ENCODE measurements around the gene ANKRD11. TPM values are rescaled to one million over a fixed set of nuclear protein-coding genes. Genes with fewer than 3 reads are reported as not detected.
A peak's percentile ranks its signal among the peaks of the same experiment; 100 is the strongest.

ANKRD11 gene
- total RNA-seq, 2 donors from 2014 or later: 204 to 215 TPM

DNA sequence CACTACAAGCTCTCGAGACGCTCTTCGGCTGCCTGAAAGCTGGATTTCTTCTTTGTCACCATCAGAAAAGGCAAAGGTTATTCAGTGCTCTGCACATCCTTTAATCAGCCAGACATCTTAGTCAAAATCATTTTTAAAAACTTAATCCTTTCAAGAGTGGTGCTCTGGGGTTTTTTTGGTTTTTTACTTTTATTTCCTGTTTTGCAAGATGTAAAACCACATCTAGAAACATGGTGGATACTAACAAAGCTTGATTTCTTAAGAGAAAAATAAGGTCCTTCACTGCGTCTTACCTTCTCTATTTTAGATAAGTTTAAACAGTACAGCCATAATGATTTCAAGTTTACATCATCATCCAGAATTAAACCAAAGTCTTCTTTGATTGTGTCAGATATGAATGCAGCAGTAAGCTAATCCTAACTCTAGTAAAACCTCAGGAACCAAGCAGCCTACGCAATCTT is 6.3 kb downstream of the ANKRD11 start:
- H3K4me3 Mint-ChIP-seq: peak overlapping the region; percentile 90 to 99
- no peaks in the 10 kb centered on the region for H3K9me3 Mint-ChIP-seq
- peak overlapping the region; percentile 98 for H3K27ac Mint-ChIP-seq
- H3K36me3 Mint-ChIP-seq (ENCODE audit: insufficient read depth in 2 of 2): peaks cover 16 to 40% of the 10 kb centered on the region in 2 donors
- H3K27me3 Mint-ChIP-seq (ENCODE audit: low read depth): no peaks in the 10 kb centered on the region
- DNase-seq (no peak), ATAC-seq (replicated peaks in 1 of 2) (peak; percentile 31 to 48)
- peaks cover 98% of the 10 kb centered on the region for H3K4me1 Mint-ChIP-seq (ENCODE audit: low read depth)

DNA sequence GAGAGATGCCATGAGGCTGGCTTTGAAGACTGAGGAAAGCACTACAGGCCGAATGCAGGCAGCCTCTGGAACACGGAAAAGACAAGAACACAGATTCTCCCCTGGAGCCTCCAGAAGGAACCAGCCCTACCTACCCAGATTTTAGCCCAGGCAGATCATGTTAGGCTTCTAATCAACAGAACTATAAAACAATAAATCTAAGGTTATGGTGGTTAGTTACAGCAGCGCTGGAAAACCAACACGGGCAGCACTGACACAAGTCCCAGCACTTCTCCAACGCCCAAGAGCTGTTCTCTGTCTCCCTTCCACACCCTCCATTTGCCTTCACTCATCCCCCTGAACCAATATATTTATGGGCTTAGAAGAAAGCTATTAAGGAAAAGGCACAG is 7.5 kb downstream of the ANKRD11 start:
- Mint-ChIP-seq H3K4me3 (peak overlapping the region; percentile 62 to 90), H3K4me1 (ENCODE audit: low read depth) (peaks cover 98% of the 10 kb centered on the region)

DNA sequence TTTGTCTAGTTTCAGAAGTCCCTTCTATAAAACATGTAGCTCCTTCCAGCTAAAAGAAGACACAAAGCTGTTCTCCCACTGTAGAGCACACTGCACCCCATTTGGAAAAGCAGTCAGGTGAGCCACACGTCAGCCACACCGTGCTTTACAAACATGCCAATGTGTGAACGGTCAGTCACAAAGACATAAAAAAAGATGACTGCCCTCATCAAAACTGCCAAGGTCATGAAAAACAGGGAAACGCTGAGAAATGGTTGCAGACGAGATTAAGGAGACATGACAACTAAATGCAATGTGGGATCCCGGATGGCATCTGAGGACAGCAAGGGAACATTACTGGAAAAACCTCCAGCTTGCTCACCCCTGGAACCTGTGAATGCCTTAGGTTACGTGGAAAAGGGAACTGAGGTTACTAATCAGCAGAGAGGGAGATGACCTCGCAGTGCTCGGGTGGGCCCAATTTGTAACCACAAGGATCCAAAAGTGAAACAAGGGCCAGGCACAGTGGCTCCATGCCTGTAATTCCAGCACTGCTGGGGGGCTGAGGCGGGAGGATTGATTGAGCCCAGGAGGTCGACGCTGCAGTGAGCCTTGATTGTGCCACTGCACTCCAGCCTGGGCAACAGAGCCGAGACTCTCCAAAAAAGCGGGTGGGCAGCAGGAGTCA is 8.1 kb downstream of the ANKRD11 start:
- ATAC-seq (replicated peaks in 1 of 2): no peak
- Mint-ChIP-seq H3K4me3 (peak overlapping the region; percentile 62 to 90), H3K27ac (peak overlapping the region; percentile 90), H3K9me3 (no peaks in the 10 kb centered on the region), H3K4me1 (ENCODE audit: low read depth) (peaks cover 100% of the 10 kb centered on the region), H3K36me3 (ENCODE audit: insufficient read depth in 2 of 2) (peaks cover 10 to 44% of the 10 kb centered on the region in 2 donors), H3K27me3 (ENCODE audit: low read depth) (no peaks in the 10 kb centered on the region)
- DNase-seq: no peak

More for the DNA sequence above, 7.5 kb downstream of the ANKRD11 start:
- H3K27ac Mint-ChIP-seq: peak overlapping the region; percentile 90
- ATAC-seq (replicated peaks in 1 of 2) (no peak), DNase-seq (no peak)
- H3K36me3 Mint-ChIP-seq (ENCODE audit: insufficient read depth in 2 of 2): peaks cover 10 to 44% of the 10 kb centered on the region in 2 donors
- no peaks in the 10 kb centered on the region for H3K27me3 Mint-ChIP-seq (ENCODE audit: low read depth)
- H3K9me3 Mint-ChIP-seq: no peaks in the 10 kb centered on the region

DNA sequence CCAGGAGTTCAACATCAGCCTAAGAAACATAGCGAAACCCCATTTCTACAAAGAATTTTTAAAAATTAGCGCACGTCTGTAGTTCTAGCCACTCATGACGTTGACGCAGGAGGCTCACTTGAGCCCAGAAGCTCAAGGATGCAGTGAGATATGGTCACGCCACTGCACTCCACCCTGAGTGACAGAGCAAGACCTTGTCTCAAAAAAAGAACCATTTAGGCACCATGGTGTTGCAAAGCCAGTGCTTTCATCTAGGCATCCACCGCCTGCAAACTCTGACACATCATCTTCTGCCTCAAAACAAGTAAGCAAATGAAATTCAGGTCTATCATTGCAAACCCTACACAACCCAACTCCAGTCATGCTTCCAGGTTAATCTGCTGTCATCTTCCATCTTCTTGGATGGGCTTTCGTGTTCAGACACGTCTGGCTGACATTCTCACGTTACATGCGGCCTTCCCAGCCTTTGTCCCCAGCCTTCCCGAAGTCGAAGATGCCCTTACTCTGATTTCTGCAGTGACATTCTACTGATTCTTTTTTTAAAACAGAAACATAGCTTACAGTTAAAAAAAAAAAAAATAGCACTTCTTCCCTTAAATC is 8.9 kb downstream of the ANKRD11 start:
- Mint-ChIP-seq H3K36me3 (ENCODE audit: insufficient read depth in 2 of 2) (peaks cover 10 to 40% of the 10 kb centered on the region in 2 donors), H3K9me3 (no peaks in the 10 kb centered on the region), H3K4me3 (peak overlapping the region; percentile 62 to 90), H3K27ac (peak overlapping the region; percentile 90), H3K4me1 (ENCODE audit: low read depth) (peaks cover 100% of the 10 kb centered on the region), H3K27me3 (ENCODE audit: low read depth) (no peaks in the 10 kb centered on the region)
- ATAC-seq (replicated peaks in 1 of 2) (no peak), DNase-seq (no peak)

DNA sequence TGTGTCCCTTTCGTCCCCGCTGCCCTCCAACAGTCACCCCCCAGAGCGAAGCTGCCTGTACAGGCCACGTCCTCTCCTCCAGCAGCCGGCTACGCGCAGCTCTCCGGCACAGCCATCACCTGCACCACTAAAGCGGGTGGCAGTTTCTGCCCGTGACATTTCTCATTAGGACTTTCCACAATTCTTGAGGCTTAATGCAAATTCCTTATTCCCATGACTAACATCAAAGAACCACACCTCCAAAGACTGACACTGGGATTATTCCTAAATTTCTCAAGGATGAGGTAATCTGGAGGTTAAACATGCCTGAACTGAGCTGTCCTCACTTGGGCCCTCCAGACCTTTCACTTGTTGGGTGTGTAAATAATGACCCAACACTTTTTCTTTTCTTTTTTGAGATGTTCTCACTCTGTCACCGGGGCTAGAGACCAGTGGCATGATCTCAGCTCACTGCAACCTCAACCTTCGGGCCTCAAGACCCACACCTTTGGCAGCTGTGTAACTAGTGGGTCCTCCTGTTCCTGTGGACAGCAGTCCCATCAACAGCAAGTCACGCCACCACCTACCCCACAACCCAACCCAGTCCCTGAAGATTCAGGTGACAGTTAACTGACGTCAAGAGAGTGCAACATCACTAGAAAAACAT is 11.7 kb downstream of the ANKRD11 start:
- H3K9me3 Mint-ChIP-seq: no peaks in the 10 kb centered on the region
- peak overlapping the region; percentile 68 to 78 for H3K4me3 Mint-ChIP-seq
- ATAC-seq (replicated peaks in 1 of 2) (peak in 1 of 2 donors; percentile 13), DNase-seq (no peak)
- H3K27me3 Mint-ChIP-seq (ENCODE audit: low read depth): no peaks in the 10 kb centered on the region
- peaks cover 100% of the 10 kb centered on the region for H3K4me1 Mint-ChIP-seq (ENCODE audit: low read depth)
- H3K36me3 Mint-ChIP-seq (ENCODE audit: insufficient read depth in 2 of 2): peaks cover 7 to 34% of the 10 kb centered on the region in 2 donors
- H3K27ac Mint-ChIP-seq: peak overlapping the region; percentile 31

DNA sequence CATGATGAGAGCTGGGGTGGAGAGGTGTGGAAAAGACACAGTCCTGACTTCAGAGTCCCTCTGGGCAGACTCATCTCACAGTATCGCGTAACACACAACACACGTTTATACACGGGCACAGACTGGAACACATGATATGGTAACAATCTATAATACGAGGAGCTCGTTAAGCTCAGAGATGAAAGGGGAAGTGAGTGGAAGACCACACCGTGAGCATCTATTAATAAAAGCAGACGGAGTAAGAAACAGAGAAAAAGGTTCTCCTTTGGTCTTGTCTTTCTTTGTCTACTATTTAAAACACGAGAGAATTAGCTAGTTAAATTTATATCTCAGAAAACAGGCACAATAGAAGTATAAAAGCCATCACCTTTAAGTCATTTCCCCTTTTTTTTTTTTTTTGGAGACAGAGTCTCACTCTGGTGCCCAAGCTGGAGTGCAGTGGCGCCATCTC is 13.5 kb downstream of the ANKRD11 start:
- H3K4me1 Mint-ChIP-seq (ENCODE audit: low read depth): peaks cover 100% of the 10 kb centered on the region
- ATAC-seq (replicated peaks in 1 of 2): peak; percentile 55 to 57
- H3K27ac Mint-ChIP-seq: no peak overlapping the region
- H3K27me3 Mint-ChIP-seq (ENCODE audit: low read depth): no peaks in the 10 kb centered on the region
- DNase-seq: no peak
- peak overlapping the region; percentile 31 to 53 for H3K4me3 Mint-ChIP-seq
- H3K36me3 Mint-ChIP-seq (ENCODE audit: insufficient read depth in 2 of 2): peaks cover 2 to 20% of the 10 kb centered on the region in 2 donors
- H3K9me3 Mint-ChIP-seq: no peaks in the 10 kb centered on the region

DNA sequence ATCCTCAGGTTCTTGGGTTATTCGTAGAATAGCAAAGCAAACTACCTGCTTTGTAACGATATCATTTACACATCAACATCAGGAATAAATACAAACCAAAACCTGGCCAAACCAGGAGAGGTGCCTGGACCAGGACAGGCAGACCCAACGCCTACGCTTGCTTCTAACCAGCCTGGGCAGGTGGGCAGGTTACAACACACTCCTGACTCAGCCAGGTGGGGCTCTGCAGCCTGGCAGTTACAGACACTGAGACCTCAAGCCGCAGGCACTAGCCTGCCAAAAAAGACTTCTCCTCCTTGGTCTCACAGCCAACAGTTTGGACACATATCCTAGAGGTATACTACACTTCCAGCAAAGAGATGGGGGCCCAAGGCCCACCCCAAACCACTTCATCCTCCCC is 14.0 kb downstream of the ANKRD11 start:
- Mint-ChIP-seq H3K9me3 (no peaks in the 10 kb centered on the region), H3K4me1 (ENCODE audit: low read depth) (peaks cover 100% of the 10 kb centered on the region), H3K4me3 (peak overlapping the region; percentile 31 to 53), H3K27ac (no peak overlapping the region), H3K36me3 (ENCODE audit: insufficient read depth in 2 of 2) (peaks cover 2 to 19% of the 10 kb centered on the region in 2 donors), H3K27me3 (ENCODE audit: low read depth) (no peaks in the 10 kb centered on the region)
- ATAC-seq (replicated peaks in 1 of 2): peak; percentile 23 to 36
- DNase-seq: no peak

DNA sequence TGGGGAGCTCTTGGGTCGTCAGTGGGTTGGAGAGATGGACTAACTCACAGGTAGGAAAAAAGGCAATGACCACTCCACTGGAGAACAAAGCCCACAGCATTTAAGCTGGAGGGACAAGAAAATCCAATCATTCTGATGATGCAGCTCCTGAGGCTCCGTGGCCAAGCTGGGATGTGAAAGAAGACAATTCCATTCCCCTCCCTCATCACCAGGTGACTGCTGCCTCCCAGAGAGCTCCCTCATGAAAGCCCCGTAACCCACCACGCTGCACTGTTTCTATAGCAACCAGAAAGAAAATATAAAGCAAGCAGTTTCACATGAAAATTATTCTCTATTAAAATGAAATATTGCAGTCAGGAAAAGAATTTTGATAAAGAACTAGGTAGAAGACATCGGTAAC is 15.2 kb downstream of the ANKRD11 start:
- no peak overlapping the region for H3K27ac Mint-ChIP-seq
- DNase-seq: no peak
- no peak for ATAC-seq (replicated peaks in 1 of 2)
- peaks cover 2 to 12% of the 10 kb centered on the region in 2 donors for H3K36me3 Mint-ChIP-seq (ENCODE audit: insufficient read depth in 2 of 2)
- no peaks in the 10 kb centered on the region for H3K9me3 Mint-ChIP-seq
- H3K4me1 Mint-ChIP-seq (ENCODE audit: low read depth): peaks cover 96% of the 10 kb centered on the region
- peak overlapping the region in 1 of 2 donors; percentile 9 for H3K4me3 Mint-ChIP-seq
- no peaks in the 10 kb centered on the region for H3K27me3 Mint-ChIP-seq (ENCODE audit: low read depth)

DNA sequence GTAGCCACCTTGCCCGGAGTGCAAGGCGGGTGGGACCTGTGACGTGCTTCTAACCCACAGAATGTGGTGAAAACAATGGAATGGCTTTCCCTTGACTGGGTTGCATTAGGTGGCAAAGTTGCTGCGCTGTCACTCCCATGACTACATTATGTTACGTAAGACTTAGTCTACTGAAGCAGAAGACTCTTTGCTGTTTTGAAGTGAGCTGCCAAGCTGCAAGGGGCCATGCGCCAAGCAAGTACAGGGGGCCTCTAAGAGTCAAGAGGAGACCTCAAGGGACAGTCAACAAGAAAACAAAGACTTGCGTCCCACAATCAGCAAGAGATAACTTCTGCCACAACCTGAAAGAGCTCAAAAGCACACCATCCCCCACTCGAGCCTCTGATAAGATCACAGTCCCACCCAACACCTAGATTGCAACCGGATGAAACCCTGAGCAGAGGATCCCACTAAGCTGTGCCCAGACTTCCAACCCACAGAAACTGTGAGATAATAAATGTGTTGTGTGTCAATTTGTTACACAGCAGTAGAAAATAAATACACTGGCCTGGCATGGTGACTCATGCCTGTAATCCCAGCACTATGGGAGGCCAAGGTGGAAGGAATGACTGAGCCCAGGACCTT is 16.5 kb downstream of the ANKRD11 start:
- H3K27me3 Mint-ChIP-seq (ENCODE audit: low read depth): no peaks in the 10 kb centered on the region
- ATAC-seq (replicated peaks in 1 of 2): peak; percentile 11 to 32
- H3K36me3 Mint-ChIP-seq (ENCODE audit: insufficient read depth in 2 of 2): peaks cover 2 to 10% of the 10 kb centered on the region in 2 donors
- H3K9me3 Mint-ChIP-seq: no peaks in the 10 kb centered on the region
- H3K27ac Mint-ChIP-seq: peak overlapping the region; percentile 38
- H3K4me3 Mint-ChIP-seq: peak overlapping the region; percentile 36 to 38
- DNase-seq: no peak
- H3K4me1 Mint-ChIP-seq (ENCODE audit: low read depth): peaks cover 93% of the 10 kb centered on the region

DNA sequence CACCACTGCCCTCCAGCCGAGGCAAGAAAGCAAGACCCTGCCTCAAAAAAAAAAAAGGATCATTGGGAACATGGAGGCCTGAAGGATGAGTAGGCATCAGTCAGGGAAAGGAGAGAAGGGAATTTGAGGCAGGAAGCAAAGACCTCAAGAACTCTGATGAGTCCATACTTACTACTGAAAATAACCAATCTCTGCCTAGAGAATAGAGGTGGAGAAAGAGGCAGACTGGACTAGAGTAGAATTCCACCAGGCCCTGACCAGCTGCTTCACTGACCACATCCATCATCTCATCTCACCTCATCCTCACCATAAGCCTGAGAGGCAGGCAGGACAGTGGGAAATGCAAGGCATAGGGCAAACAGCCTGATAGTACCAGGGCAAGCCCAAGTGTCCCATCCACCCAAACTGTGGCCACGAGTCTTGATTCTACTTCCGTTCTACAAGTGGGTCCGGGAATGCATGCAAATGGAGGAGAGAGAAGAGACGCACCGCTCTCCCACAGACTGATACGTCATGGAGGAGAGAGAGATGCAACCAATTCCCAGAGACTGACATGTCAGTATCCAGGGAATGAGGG is 17.1 kb downstream of the ANKRD11 start:
- no peaks in the 10 kb centered on the region for H3K9me3 Mint-ChIP-seq
- ATAC-seq (replicated peaks in 1 of 2) (no peak), DNase-seq (no peak)
- peak overlapping the region; percentile 3 to 41 for H3K4me3 Mint-ChIP-seq
- peaks cover 86% of the 10 kb centered on the region for H3K4me1 Mint-ChIP-seq (ENCODE audit: low read depth)
- H3K27ac Mint-ChIP-seq: peak overlapping the region; percentile 1
- peaks cover 2 to 8% of the 10 kb centered on the region in 2 donors for H3K36me3 Mint-ChIP-seq (ENCODE audit: insufficient read depth in 2 of 2)
- H3K27me3 Mint-ChIP-seq (ENCODE audit: low read depth): no peaks in the 10 kb centered on the region

DNA sequence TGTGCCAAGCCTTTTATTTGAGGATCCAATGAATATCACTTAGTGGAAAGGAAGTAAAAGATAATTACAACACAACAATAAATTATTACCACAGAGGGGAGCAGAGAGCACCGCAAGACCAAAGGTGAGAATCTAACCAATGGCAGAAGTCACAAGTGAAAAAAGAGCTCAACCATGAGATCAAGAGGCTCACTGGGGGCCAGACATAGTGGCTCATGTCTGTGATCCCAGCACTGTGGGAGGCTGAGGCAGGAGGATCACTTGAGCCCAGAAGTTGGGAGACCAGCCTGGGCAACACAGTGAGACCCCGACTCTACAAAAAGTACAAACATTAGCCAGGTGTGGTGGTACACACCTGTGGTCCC is 17.7 kb downstream of the ANKRD11 start:
- H3K4me3 Mint-ChIP-seq: peak overlapping the region; percentile 3 to 41
- peaks cover 2 to 8% of the 10 kb centered on the region in 2 donors for H3K36me3 Mint-ChIP-seq (ENCODE audit: insufficient read depth in 2 of 2)
- DNase-seq: no peak
- ATAC-seq (replicated peaks in 1 of 2): no peak
- no peaks in the 10 kb centered on the region for H3K9me3 Mint-ChIP-seq
- peak overlapping the region; percentile 80 for H3K27ac Mint-ChIP-seq
- peaks cover 84% of the 10 kb centered on the region for H3K4me1 Mint-ChIP-seq (ENCODE audit: low read depth)
- H3K27me3 Mint-ChIP-seq (ENCODE audit: low read depth): no peaks in the 10 kb centered on the region

DNA sequence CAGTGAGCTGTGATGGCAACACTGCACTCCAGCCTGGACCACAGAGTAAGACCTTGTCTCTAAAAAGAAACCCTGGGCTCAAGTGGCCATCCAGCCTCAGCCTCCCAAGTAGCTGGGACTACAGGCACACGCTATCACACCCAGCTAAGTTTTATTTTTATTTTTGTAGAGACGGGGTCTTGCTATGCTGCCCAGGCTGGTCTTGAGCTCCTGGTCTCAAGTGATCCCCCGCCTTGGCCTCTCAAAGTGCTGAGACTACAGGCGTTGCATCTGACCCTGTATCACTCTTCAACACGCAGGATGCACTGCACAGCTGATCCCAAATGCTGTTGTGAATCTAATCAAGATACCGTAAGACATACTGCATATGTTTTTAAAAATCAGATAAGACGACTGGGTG is 23.0 kb downstream of the ANKRD11 start:
- Mint-ChIP-seq H3K9me3 (no peaks in the 10 kb centered on the region), H3K4me3 (no peak overlapping the region), H3K36me3 (ENCODE audit: insufficient read depth in 2 of 2) (peaks cover 0 to 7% of the 10 kb centered on the region in 2 donors), H3K27me3 (ENCODE audit: low read depth) (no peaks in the 10 kb centered on the region), H3K27ac (no peak overlapping the region), H3K4me1 (ENCODE audit: low read depth) (peaks cover 65% of the 10 kb centered on the region)
- peak in 1 of 2 donors; percentile 21 for ATAC-seq (replicated peaks in 1 of 2)
- no peak for DNase-seq
